Vagina (tissue), 2 donors: Measurements from ENCODE around the gene HTD2. TPM values are rescaled to one million over a fixed set of nuclear protein-coding genes. Genes with fewer than 3 reads are reported as not detected.
"Not testable (repeated sequence)": the region's sequence is repeated elsewhere in the genome, so short reads cannot be mapped to it uniquely, and the experiment has no call there.

Experiments used
- DNase-seq, 2 donors: peaks; one replicate each; pipeline ENCODE4 v3.0.0-alpha.2; 2017; ENCODE audit errors: extremely low spot score in 2 of 2
- H3K27ac ChIP-seq: fragments of 200-600 bp; sonication (generic); one replicate; pipeline ENCODE4 v1.5.1; 2019
- H3K27me3 ChIP-seq: fragments of 200-600 bp; sonication (generic); one replicate; pipeline ENCODE4 v1.5.1; 2019
- H3K36me3 ChIP-seq, 2 donors: fragments of 200-600 bp; sonication (generic); one replicate each; pipeline ENCODE4 v1.5.1; 2017 to 2019
- H3K4me1 ChIP-seq: fragments of 200-600 bp; sonication (generic); one replicate; pipeline ENCODE4 v1.5.1; 2019
- H3K4me3 ChIP-seq, 2 donors: fragments of 200-600 bp; sonication (generic); 1 replicate in 1 of 2; 2 replicates in 1 of 2; pipeline ENCODE4 v1.5.1; 2016 to 2019
- H3K9me3 ChIP-seq: fragments of 200-600 bp; sonication (generic); one replicate; pipeline ENCODE4 v1.5.1; 2019
- CTCF ChIP-seq, 3 experiments: fragments of 450-650 bp in 2 of 3; fragments of 200-600 bp in 1 of 3; sonication (generic) in 1 of 3; IDR thresholded peaks; one replicate each; pipeline ENCODE4 v1.5.1; 2017 to 2019; ENCODE audit warnings: antibody characterized with exemption in 3 of 3, mild to moderate bottlenecking in 2 of 3, moderate library complexity in 2 of 3
- POLR2A ChIP-seq, 2 donors: fragments of 450-650 bp; IDR thresholded peaks; one replicate each; pipeline ENCODE4 v1.6.1; 2017; ENCODE audit warnings: antibody characterized with exemption in 2 of 2, mild to moderate bottlenecking in 2 of 2, moderate library complexity in 2 of 2
- POLR2AphosphoS5 ChIP-seq, 2 donors: sonication (generic); formaldehyde crosslinking; IDR thresholded peaks; one replicate each; pipeline ENCODE4 v1.9.0; 2017; ENCODE audit warnings: antibody characterized with exemption in 2 of 2, mild to moderate bottlenecking in 2 of 2, low read depth in 1 of 2; ENCODE audit not compliant: insufficient read depth in 1 of 2
- intact Hi-C: fragments of 100-400 bp; cut with DNase I; formaldehyde crosslinking; loops from one replicate; pipeline ENCODE4 v1.15.1; 2023
- total RNA-seq: library from RNA; depleted of rRNA; stranded (reverse); fragments of >200 nt; gene quantifications from one replicate; pipeline ENCODE4 v1.2.3, GENCODE V29; 2016

HTD2 gene
- total RNA-seq, 1 donor from 2014 or later = 3.7 TPM

- Histone ChIP-seq H3K27ac (no peak overlapping the region), H3K27me3 (no peaks in the 10 kb centered on the region), H3K36me3 (peaks cover 0 to 14% of the 10 kb centered on the region in 2 donors), H3K4me1 (no peaks in the 10 kb centered on the region), H3K4me3 (no peak overlapping the region), H3K9me3 (no peaks in the 10 kb centered on the region)
- intact Hi-C loops = no loop called here
- no peak for DNase-seq
- TF ChIP-seq CTCF (IDR thresholded peaks at IDR 0.05) (no peak), POLR2AphosphoS5 (IDR thresholded peaks at IDR 0.05; ENCODE audit: insufficient read depth in 1 of 2, low read depth in 1 of 2) (no peak), POLR2A (IDR thresholded peaks at IDR 0.05) (no peak)
Measured at GRCh38 chr3:58261954-58262666, 44.2 kb upstream of the HTD2 start.

GRCh38 chr3:58266577-58266976 lies 39.7 kb upstream of the HTD2 start:
- DNase-seq = no peak
- intact Hi-C loops = no loop called here
- H3K9me3 ChIP-seq = no peaks in the 10 kb centered on the region
- H3K27me3 ChIP-seq = no peaks in the 10 kb centered on the region
- H3K27ac ChIP-seq = no peak overlapping the region
- H3K4me1 ChIP-seq = no peaks in the 10 kb centered on the region
- peaks cover 0 to 13% of the 10 kb centered on the region in 2 donors for H3K36me3 ChIP-seq
- no peak for TF ChIP-seq POLR2A (IDR thresholded peaks at IDR 0.05)
- TF ChIP-seq POLR2AphosphoS5 (IDR thresholded peaks at IDR 0.05; ENCODE audit: insufficient read depth in 1 of 2, low read depth in 1 of 2) = no peak
- TF ChIP-seq CTCF (IDR thresholded peaks at IDR 0.05) = no peak
- H3K4me3 ChIP-seq = no peak overlapping the region

GRCh38 chr3:58267543-58267942 lies 38.8 kb upstream of the HTD2 start:
- H3K4me3 ChIP-seq, H3K9me3 ChIP-seq, intact Hi-C loops, H3K4me1 ChIP-seq, H3K27me3 ChIP-seq, H3K27ac ChIP-seq, DNase-seq: not testable (repeated sequence)
- H3K36me3 ChIP-seq = peaks cover 0 to 13% of the 10 kb centered on the region in 2 donors

GRCh38 chr3:58269356-58269755 lies 37.0 kb upstream of the HTD2 start:
- intact Hi-C loops = no loop called here

GRCh38 chr3:58270485-58270884 lies 35.8 kb upstream of the HTD2 start:
- Histone ChIP-seq H3K27me3 (no peaks in the 10 kb centered on the region), H3K36me3 (peaks cover 0 to 19% of the 10 kb centered on the region in 2 donors), H3K4me1 (peaks cover 7% of the 10 kb centered on the region), H3K4me3 (no peak overlapping the region), H3K9me3 (no peaks in the 10 kb centered on the region), H3K27ac (no peak overlapping the region)
- intact Hi-C loops = no loop called here
- DNase-seq = no peak
- TF ChIP-seq POLR2AphosphoS5 (IDR thresholded peaks at IDR 0.05; ENCODE audit: insufficient read depth in 1 of 2, low read depth in 1 of 2) = no peak
- TF ChIP-seq CTCF (IDR thresholded peaks at IDR 0.05) = no peak
- no peak for TF ChIP-seq POLR2A (IDR thresholded peaks at IDR 0.05)

More at GRCh38 chr3:58269356-58269755, 37.0 kb upstream of the HTD2 start:
- TF ChIP-seq POLR2A (IDR thresholded peaks at IDR 0.05) = no peak
- no peak for TF ChIP-seq POLR2AphosphoS5 (IDR thresholded peaks at IDR 0.05; ENCODE audit: insufficient read depth in 1 of 2, low read depth in 1 of 2)
- no peak for TF ChIP-seq CTCF (IDR thresholded peaks at IDR 0.05)
- no peaks in the 10 kb centered on the region for H3K27me3 ChIP-seq
- H3K27ac ChIP-seq = no peak overlapping the region
- no peak overlapping the region for H3K4me3 ChIP-seq
- peaks cover 7% of the 10 kb centered on the region for H3K4me1 ChIP-seq
- H3K36me3 ChIP-seq = peaks cover 0 to 13% of the 10 kb centered on the region in 2 donors
- DNase-seq = no peak
- no peaks in the 10 kb centered on the region for H3K9me3 ChIP-seq
